Smooth muscle cell of the brain vasculature (primary cell): ENCODE measurements around the gene TTYH2.

Experiments used
- DNase-seq: peaks from one replicate; pipeline ENCODE4 v3.0.0-alpha.2; 2012; ENCODE audit warnings: low read depth, low spot score

Gene TTYH2

DNA sequence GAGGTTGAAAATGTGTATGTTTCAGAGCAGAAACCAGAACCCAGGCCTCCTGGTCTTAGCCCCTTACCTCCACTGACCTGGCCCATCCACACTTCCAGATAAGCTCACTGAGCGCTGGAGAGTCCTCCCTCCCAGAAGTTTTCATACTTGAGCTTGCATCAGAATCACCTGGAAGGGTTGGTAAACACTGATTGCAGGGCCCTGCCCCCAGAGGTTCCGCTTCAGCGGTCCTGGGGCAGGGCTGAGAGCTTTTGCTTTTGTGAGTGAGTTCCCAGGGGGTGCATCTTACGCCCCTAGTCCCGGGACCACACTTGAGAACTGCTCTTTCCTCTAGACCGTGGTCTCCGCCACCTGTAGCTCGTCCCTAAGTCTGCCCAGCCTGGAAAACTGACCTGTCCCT, 20.6 kb downstream of the TTYH2 start:
- DNase-seq: no peak

DNA sequence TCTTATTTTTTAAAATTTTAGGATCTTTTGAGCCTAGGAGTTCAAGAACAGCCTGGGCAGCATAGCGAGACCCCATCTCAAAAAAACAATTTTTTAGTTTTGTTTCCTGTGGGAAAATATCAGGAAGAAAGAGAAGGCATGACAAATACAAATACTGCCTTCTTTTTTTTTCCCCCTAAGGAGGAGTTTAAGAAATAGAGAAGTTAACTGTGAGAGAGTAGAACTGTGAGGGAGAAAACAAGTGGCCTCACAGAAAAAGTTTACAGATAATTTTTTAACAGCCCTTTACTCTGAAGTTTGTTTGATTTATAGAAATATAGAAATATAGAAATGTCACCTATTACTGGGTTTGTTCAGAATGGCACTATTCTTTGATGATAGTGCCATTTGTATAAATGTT, 21.1 kb downstream of the TTYH2 start:
- no peak for DNase-seq

DNA sequence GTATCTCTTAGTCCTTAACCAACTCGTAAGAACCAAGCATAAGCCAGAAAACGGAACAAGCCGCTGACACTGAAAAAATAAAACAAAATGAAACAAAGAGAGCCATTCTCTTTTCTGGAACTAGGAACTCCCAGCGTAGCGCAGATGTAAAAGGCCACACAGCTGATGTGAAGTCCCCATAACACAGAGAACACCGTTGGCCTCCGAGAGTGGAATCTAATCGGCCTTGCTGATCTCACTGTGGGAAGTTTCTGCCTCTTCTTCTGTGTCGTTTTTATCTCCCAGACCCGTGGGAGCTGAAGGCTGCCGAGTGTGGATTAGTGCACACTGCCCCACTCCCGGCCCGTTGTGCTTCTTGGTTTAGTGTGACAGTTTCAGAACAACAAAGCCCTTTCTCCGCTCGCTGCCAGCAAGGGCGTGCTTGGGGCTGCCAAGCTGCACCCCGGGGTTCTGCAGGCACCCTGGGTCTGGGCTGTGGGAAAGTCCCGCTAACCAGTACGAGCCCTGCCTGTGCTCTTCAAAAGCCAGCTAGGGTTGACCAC, 21.7 kb downstream of the TTYH2 start:
- no peak for DNase-seq

DNA sequence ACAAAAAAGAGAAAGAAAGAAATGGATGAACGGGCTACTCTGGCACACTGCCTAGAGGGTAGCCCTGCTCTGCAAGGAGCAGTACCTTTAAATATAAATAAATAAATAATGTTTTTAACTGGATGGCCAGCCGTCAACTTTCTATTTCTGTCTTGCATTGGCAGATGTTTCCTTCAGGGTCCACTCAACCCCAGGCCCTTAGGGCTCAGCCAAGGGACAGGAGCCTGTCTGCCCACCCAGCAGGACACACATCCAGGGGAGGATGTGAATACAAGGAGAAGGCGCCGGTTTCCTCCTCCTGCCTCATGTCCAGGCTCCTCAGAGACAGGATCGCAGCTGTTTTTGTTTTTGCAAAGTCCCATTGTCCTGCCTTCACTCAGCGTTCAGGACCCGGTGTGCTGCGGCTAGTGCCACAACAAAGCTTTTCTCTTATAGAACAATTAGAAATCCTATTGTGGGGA, 22.6 kb downstream of the TTYH2 start:
- no peak for DNase-seq

DNA sequence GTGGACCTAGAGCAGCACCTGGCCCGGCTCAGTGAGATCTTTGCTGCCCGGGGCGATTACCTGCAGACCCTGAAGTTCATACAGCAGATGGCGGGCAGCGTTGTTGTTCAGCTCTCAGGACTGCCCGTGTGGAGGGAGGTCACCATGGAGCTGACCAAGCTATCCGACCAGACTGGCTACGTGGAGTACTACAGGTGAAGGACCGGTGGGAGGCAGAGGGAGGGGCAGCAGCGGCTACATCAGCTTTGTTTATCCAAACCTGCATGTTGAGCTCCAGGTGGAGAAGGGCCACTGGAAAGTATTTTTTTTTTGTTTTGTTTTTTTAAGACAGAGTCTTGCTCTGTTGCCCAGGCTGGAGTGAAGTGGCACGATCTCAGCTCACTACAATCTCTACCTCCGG, 23.9 kb downstream of the TTYH2 start:
- no peak for DNase-seq

DNA sequence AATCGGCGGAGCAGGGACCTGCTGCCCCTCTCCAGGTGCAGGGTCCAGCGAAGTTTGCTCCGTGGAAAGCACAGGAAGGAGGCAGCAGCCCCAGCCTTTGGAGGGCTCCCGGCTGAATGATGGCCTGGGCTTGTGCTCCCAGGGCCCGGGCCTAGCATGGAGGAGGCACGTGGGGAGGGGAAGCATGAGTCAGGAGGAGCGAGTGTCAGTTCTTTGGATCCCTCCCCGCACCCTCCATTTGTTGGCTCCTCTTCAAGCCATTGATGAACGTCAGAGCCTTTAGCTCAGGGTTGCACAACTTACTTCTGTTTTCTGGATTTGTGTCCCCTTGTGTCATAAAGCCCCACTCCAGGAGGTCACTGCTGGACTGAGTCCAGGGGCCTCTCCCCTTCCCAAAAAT, 25.8 kb downstream of the TTYH2 start:
- no peak for DNase-seq

DNA sequence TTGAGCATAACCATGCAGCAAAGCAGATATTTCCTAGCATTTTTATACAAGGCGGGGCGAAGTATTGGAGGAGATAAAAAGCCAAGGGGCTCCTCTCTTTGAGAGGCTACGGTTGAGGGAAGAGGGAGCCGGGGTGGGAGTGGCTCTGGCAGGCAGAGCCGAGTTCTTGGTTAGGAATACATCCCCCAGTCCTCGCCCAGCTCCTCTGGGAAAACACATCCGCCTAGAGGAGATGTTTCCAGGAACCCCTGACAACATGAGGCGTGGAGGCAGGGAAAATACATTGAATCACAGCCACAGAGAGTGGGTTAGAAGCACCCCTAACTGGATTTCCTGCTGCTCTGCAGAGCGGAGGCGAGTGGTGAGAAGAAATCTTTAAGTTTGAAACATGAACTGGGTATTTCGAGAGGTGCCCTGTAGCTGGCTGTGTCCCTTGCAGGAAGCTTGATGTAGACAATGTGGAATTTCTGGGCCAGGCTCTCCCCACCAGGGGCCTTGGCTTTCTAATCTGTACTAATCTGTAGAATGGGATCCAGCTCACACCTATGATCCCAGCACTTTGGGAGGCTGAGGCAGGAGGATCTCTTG, 27.3 kb downstream of the TTYH2 start:
- no peak for DNase-seq

DNA sequence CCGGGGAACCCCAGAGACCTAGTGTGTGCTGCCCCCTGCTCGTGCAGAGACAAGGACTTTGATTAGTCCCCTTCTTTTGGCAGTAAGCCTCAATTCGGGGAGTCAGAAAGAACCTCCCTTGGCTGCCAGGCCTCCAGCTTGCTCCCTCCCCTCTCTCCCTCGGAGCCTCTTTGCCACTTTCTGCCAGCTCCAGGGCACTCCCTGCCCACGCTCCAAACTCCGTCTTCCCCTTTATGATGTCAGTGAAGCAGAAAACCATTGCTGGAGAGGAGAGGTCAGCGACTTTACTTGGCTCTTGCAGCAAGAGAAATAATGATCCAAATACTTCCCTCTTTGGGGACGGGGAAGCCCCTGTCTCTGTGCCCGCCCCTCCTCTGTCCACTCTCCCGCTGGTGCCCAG, 28.1 kb downstream of the TTYH2 start:
- DNase-seq: no peak

DNA sequence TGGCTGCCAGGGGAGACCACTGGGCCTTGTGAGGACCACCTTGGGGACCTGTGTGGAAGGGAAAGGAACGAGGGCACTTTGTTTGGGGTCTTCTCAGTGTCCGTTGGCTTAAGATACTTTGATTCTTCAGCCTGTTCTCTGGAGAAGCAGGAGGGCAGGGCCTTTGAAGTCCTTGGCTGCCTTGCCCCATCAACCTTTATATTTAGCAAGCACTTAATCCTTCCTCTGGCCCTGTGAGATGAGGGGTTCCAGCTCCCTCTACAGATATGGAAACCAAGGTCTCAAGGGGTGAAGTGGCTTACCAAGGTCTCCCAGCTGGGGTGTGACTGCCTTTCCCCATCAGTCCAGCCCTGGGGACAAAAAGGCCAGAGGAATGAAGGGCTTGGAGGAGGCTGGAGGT, 28.5 kb downstream of the TTYH2 start:
- DNase-seq: no peak

DNA sequence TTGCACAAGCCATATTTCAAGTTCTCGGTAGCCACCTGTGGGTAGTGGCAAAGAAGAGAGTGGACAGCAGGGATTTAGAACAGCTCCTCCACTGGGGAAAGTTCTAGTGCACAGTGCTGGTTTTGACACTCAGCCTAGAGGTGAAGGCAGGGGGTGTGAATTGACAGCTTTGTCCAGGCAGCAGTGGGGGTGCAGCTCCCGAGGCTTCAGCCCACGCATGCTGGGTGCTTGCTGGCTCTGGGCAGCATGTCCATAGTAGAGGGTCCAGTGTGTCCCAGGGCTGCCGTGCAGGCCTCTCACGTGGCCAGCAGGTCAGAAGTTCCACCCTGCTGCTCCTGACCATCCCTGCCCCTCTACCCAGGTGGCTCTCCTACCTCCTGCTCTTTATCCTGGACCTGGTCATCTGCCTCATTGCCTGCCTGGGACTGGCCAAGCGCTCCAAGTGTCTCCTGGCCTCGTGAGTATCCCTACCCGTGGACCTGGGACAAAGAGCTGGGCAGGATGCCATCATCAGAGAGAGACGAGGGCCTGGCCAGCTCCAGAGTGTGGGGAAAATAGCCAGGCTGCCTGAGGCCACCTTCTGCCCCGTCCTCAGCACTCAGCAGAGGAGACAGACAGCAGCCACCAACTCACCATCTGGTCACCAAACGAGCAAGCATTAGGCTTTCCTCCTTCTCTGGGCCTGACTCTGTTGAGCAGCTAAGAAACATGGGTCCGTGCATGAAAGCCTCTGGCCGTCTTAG, 29.8 kb downstream of the TTYH2 start:
- no peak for DNase-seq

DNA sequence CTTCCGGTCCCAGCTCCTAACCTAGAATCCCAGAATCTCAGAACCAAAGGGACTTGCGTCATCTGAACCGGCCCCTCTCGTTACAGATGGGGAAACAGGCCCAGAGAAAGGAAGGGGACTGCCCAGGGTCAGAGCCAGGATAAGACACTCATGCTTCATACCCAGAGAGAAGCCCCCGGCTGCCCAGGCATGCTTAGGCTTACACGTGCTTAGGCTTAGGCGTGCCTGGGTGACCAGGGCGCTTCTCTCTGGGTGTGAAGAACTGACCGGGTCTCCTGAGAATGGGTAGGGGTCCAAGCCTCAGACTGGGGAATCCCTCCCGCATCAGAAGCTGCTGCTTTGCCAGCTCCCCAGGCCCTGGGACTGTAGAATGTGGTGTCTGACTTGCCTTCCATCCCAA, 30.8 kb downstream of the TTYH2 start:
- DNase-seq: no peak

DNA sequence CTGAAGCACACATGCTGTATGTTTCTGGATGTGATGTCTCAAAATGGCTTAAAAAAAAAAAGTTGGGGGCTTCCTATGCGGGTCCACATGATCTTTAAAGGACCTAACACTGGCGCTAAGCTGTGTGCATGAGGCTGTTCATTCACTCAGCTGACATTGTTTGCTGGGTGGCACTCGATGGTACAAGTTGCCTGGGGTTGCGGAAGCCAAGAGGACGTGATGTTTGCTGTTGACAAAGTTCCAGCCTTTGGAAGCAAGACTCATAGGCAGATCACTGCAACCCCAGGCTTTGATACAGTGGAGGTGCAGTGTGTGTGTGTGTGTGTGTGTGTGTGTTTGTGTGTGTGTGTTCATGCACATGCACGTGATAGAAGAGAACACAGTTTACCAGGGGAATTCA, 31.2 kb downstream of the TTYH2 start:
- DNase-seq: no peak

DNA sequence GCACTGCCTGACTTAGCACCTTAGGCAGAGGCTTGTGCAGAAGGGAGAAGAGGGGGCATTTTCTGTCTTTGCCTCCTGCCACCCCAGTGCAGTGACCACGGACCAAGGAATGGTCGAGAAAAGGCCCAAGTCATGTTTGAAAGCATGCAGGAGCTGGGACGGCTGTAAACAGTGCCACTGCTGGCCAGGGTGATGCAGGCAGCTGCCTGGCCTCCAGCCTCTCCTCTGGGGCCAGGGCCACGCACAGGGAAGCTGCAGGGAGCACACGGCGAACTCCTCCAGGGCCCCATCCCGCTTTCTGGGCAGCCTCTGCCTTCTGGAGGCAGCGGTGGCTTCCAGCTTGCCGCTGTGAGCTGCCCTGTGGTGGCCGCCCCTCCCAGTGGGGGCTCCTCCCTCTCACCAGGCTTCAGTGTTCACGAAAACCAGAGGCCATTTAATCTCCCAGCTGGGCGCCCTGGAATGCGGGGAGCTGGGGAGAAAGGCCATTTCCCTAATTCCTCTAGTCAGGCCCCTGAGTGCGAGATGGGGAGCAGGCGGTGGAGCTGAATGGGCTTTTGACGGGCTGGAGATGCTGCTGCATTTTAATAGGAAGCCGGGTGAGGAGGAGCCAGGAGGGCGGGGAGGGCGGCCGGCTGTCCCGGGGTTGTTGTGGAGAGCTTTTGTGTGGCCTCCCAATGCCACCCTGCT, 31.9 kb downstream of the TTYH2 start:
- no peak for DNase-seq

DNA sequence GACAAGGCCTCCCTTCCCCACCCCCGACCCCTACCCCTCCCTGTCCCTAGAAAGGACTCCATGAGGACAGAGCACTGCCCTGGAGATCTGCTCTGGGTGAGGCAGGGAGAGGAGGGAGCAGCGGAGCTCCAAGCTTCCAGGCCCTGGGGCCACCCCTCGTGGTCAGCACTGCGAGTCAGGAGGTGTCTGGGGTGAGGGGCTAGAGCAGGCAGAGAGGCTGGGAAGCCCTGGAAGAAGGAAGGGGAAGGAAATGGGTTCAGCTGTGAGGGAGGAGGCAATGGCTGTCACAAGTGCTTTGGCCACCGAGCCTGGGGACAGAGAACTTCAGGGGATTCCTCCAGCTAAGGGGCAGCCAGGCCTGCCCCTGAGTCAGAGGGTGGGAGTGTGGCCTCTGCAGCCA, 32.5 kb downstream of the TTYH2 start:
- no peak for DNase-seq

DNA sequence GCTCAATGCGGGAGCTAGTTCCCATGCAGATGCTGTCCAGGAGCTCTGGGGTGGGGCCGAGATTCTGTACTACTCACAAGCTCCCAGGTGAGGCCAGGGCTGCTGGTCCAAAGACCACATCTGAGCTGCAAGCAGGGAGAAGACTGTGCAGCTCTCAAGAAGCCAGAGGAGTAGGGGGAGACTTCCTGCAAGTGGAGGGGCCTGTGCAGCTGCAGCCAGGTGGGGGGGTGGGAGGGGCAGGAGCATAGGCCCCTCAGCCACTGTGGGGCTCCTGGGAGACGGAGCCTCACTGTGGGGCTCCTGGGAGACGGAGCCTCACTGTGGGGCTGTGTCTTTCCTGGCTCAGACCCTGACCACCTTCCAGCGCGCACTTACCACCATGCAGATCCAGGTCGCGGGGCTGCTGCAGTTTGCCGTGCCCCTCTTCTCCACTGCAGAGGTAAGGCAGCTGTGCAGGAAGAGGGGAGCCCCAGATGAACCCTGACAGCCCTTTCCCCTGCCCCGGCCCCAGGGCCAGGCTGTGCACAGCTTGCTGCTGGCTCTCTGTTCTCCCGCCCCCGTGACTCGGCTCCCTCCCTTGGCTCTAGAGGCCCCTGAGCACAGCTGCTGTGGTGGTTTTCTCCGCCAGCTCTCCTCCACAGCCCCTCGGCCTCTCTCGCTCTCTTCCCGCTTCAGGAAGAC, 36.4 kb downstream of the TTYH2 start:
- DNase-seq: no peak

DNA sequence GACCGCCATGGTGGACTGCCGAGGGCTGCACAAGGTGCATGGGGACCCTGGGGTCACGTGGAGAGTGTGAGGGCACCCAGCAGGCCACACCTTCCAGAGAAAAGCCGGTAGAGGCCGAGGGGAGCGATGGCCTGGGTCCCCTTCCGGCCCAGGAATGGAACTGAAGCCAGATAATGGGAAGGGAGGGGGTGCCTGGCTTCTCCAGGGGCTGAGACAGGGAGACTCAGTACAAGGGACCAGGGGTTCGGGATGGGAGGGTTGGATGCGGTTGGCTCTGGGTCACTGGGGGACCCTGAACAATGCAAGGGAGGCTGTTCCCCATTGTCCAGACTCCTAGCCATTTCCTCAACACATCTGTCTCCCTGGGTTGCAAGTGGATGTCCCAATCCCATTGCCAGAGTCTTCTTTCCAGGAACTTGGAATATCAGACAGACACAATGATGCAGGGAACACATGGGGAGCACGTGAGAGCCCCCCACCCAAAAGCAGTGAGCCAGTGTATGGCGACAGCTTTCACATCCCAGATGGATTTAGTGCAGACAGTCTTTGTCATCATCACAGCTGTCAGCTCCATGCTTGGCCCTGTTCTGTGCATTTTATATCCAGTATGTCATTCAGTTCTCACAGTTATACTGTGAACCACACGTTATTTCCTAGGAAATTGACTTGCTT, 37.1 kb downstream of the TTYH2 start:
- DNase-seq: no peak

DNA sequence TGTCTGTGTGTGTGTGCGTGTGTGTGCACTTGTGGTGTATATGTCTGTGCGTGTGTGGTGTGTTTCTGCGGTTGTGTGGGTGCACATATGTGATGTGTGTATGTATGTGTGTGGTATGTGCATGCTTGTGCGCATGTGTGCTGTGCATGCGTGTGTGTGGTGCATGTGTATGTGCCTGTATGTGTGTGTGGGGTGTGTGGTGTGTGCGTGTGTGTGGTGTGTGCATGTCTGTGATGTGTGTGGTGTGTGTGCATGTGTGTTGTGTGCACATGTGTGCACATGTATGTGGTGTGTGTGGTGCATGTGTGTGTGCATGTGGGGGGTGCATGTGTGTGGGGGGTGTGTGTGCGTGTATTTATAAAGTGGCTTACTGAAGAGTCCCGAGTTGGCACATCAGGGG, 37.7 kb downstream of the TTYH2 start:
- DNase-seq: no peak

DNA sequence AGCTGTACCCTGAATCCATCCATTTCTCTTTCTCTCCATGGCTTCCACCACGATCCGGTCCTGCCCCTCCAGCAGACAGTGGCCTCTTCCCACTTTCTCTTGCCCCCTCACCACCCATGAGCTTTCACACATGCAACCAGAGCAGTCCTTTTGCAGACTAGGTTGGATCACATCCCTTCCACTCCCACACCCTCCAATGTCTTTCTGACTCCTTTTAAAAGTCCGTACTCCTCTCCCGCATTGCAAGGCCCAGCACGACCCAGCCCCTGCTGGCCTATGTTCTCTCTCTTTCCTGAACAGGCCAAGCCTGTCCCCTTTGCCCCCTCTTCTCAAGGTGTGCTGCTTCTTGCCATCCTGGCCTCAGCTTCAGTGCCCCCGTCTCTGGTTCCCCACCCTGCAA, 38.2 kb downstream of the TTYH2 start:
- DNase-seq: no peak

DNA sequence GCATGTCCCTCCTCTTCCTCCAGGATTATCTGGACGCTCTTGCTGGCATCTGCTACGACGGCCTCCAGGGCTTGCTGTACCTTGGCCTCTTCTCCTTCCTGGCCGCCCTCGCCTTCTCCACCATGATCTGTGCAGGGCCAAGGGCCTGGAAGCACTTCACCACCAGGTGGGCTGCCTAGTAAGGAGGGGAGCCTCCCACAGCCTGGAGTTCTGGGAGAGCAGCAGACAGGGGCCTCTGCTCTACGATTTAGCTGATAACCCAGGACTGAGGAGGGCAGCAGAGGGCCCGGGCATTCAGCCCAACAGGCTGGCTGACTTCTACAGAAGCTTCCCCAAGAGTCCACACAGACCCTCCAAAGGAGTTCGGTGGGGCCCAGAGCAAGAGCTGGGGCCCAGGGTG, 38.8 kb downstream of the TTYH2 start:
- no peak for DNase-seq

DNA sequence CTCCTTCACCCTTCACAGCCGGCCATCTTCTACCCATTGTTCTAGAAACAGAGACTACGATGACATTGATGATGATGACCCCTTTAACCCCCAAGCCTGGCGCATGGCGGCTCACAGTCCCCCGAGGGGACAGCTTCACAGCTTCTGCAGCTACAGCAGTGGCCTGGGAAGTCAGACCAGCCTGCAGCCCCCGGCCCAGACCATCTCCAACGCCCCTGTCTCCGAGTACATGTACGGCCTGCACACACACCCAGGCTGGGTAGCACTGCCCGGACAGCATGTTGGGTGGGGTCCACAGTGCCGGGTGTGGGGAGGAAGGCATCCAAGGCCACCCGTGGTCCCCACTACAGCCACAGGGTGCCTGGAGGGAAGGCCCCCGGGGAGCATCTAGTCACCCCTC, 39.7 kb downstream of the TTYH2 start:
- no peak for DNase-seq

DNA sequence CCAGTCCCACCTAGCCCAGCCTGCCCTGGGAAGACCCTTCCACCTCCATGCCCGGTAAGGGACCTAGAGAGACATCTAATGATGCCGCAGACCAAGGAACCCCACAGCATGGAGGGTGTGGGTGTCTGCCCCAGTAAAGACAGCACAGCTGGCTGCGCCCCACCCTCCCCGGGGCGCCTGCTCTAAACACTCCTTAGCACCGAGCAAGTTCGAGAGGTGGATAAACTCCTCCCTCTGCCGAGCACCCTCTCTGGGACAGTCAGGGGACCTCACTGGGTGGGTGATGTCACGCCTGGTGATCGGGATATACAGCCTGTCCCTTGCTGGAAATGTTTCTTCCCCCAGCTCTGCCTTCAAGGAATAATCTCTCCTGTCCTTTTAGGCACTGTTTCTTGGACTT, 43.9 kb downstream of the TTYH2 start:
- DNase-seq: no peak
